PFSK-1 (cell line): ENCODE data around the gene ATP6V0B.

Source experiments
- FOXP2 ChIP-seq: optimal IDR thresholded peaks from 2 replicates; pipeline ENCODE3; 2011; ENCODE audit warnings: borderline replicate concordance, control low read depth, inconsistent platforms; ENCODE audit not compliant: insufficient read depth; ENCODE audit errors: extremely low read length, extremely low read depth
- POLR2AphosphoS5 ChIP-seq: IDR thresholded peaks from 2 replicates; pipeline ENCODE4 v1.6.1; 2012; ENCODE audit warnings: low read depth, mild to moderate bottlenecking, control low read depth, low read length, moderate library complexity
- REST ChIP-seq, 2 experiments: IDR thresholded peaks; 2 replicates each; pipeline versions ENCODE4 v1.6.1 to v1.8.0; 2011 to 2012; ENCODE audit warnings: low read depth in 2 of 2, low read length in 2 of 2, control low read depth in 1 of 2, inconsistent platforms in 1 of 2, mild to moderate bottlenecking in 1 of 2, moderate library complexity in 1 of 2; ENCODE audit not compliant: insufficient read depth in 1 of 2
- SIN3A ChIP-seq: IDR thresholded peaks from 2 replicates; pipeline ENCODE4 v1.6.1; 2012; ENCODE audit warnings: mild to moderate bottlenecking, low read length, moderate library complexity, borderline replicate concordance; ENCODE audit not compliant: insufficient read depth
- TAF1 ChIP-seq: IDR thresholded peaks from 2 replicates; pipeline ENCODE4 v1.6.1; 2012; ENCODE audit warnings: low read length, control low read depth, borderline replicate concordance; ENCODE audit not compliant: insufficient read depth

Gene ATP6V0B

GRCh38 chr1:43984855-43985254 is 10.1 kb downstream of the ATP6V0B start:
- TF ChIP-seq POLR2AphosphoS5 (no peak), FOXP2 (no peak), TAF1 (no peak), SIN3A (no peak), REST (IDR thresholded peaks at IDR 0.05; ENCODE audit: insufficient read depth in 1 of 2, low read depth in 2 of 2, low read length in 2 of 2) (no peak)

GRCh38 chr1:43985984-43986595 is 11.3 kb downstream of the ATP6V0B start:
- TF ChIP-seq POLR2AphosphoS5 (no peak), TAF1 (no peak), REST (IDR thresholded peaks at IDR 0.05; ENCODE audit: insufficient read depth in 1 of 2, low read depth in 2 of 2, low read length in 2 of 2) (no peak), FOXP2 (no peak), SIN3A (no peak)

- TF ChIP-seq POLR2AphosphoS5 (no peak), FOXP2 (no peak), REST (IDR thresholded peaks at IDR 0.05; ENCODE audit: insufficient read depth in 1 of 2, low read depth in 2 of 2, low read length in 2 of 2) (no peak), SIN3A (no peak), TAF1 (no peak)
These were observed 12.0 kb downstream of the ATP6V0B start for GRCh38 chr1:43986712-43987111.

GRCh38 chr1:43987159-43987902 is 12.6 kb downstream of the ATP6V0B start:
- TF ChIP-seq TAF1 (no peak), SIN3A (no peak), REST (IDR thresholded peaks at IDR 0.05; ENCODE audit: insufficient read depth in 1 of 2, low read depth in 2 of 2, low read length in 2 of 2) (no peak), FOXP2 (no peak), POLR2AphosphoS5 (no peak)
